Measurements from ENCODE around the gene BMP2. TPM values are rescaled to one million over a fixed set of nuclear protein-coding genes. Genes with fewer than 3 reads are reported as not detected.
A peak's percentile ranks its signal among the peaks of the same experiment; 100 is the strongest.

The BMP2 gene
- polyA plus RNA-seq, 1 donor (not counting 4 experiments of a cell fraction or from before 2014, with no cell fraction given), result 3.6 TPM

GRCh38 chr20:6784767-6785166 lies 17.3 kb downstream of the BMP2 start:
- no peak for TF ChIP-seq EZH2 (IDR thresholded peaks at IDR 0.05; ENCODE audit: low read length)
- Histone ChIP-seq H3K27me3 (ENCODE audit: control insufficient read depth, extremely low read depth, insufficient read depth, low read length) (no peaks in the 10 kb centered on the region), H3K79me2 (ENCODE audit: control insufficient read depth, insufficient read depth, low read length) (no peaks in the 10 kb centered on the region)

GRCh38 chr20:6786548-6786947 lies 19.1 kb downstream of the BMP2 start:
- H3K9me3 ChIP-seq (ENCODE audit: control insufficient read depth, low read depth, low read length), result no peaks in the 10 kb centered on the region
- dilution Hi-C loops (cut with MboI; ENCODE audit: extremely low pct_ligation_motif_present, low sequenced_read_pairs), result no loop called here
- no peaks in the 10 kb centered on the region for H3K79me2 ChIP-seq (ENCODE audit: control insufficient read depth, insufficient read depth, low read length)
- no peak overlapping the region for H3K4me3 ChIP-seq (ENCODE audit: control insufficient read depth in 2 of 3, extremely low read depth in 1 of 3, insufficient read depth in 2 of 3, low read depth in 1 of 3, low read length in 3 of 3)
- DNase-seq (ENCODE audit: low read depth, low spot score), result no peak
- TF ChIP-seq CTCF (optimal IDR thresholded peaks at IDR 0.05 in 1 of 3, IDR thresholded peaks at IDR 0.05 in 1 of 3, conservative IDR thresholded peaks at IDR 0.05 in 1 of 3; ENCODE audit: extremely low read depth in 1 of 3, insufficient read depth in 2 of 3, low read length in 3 of 3), result no peak
- no peak for TF ChIP-seq EZH2 (IDR thresholded peaks at IDR 0.05; ENCODE audit: low read length)
- H3K4me2 ChIP-seq (ENCODE audit: control insufficient read depth, extremely low read depth, insufficient read depth, low read depth, low read length), result no peak overlapping the region
- H3K36me3 ChIP-seq (ENCODE audit: control insufficient read depth in 2 of 2, extremely low read depth in 1 of 2, insufficient read depth in 2 of 2, low read length in 2 of 2), result no peaks in the 10 kb centered on the region
- FAIRE-seq, result no peak
- no peak overlapping the region for H3K27ac ChIP-seq (ENCODE audit: control insufficient read depth, insufficient read depth, low read length)
- no peaks in the 10 kb centered on the region for H4K20me1 ChIP-seq (ENCODE audit: control insufficient read depth, extremely low read depth, insufficient read depth, low read length)
- no peaks in the 10 kb centered on the region for H3K9me1 ChIP-seq (ENCODE audit: control insufficient read depth, extremely low read depth, insufficient read depth, low read length)
- H3K9ac ChIP-seq (ENCODE audit: control insufficient read depth, extremely low read depth, insufficient read depth, low read length), result no peak overlapping the region
- no peaks in the 10 kb centered on the region for H3K27me3 ChIP-seq (ENCODE audit: control insufficient read depth, extremely low read depth, insufficient read depth, low read length)
- H2AFZ ChIP-seq (ENCODE audit: control insufficient read depth, low read length), result no peak overlapping the region
- H3K4me1 ChIP-seq (ENCODE audit: control insufficient read depth, extremely low read depth, insufficient read depth, low read length), result no peaks in the 10 kb centered on the region

More at GRCh38 chr20:6784767-6785166, 17.3 kb downstream of the BMP2 start:
- no peak overlapping the region for H2AFZ ChIP-seq (ENCODE audit: control insufficient read depth, low read length)
- H4K20me1 ChIP-seq (ENCODE audit: control insufficient read depth, extremely low read depth, insufficient read depth, low read length), result no peaks in the 10 kb centered on the region
- dilution Hi-C loops (cut with MboI; ENCODE audit: extremely low pct_ligation_motif_present, low sequenced_read_pairs), result no loop called here
- H3K9ac ChIP-seq (ENCODE audit: control insufficient read depth, extremely low read depth, insufficient read depth, low read length), result no peak overlapping the region
- no peaks in the 10 kb centered on the region for H3K4me1 ChIP-seq (ENCODE audit: control insufficient read depth, extremely low read depth, insufficient read depth, low read length)
- H3K36me3 ChIP-seq (ENCODE audit: control insufficient read depth in 2 of 2, extremely low read depth in 1 of 2, insufficient read depth in 2 of 2, low read length in 2 of 2), result no peaks in the 10 kb centered on the region
- no peaks in the 10 kb centered on the region for H3K9me3 ChIP-seq (ENCODE audit: control insufficient read depth, low read depth, low read length)
- no peak overlapping the region for H3K4me3 ChIP-seq (ENCODE audit: control insufficient read depth in 2 of 3, extremely low read depth in 1 of 3, insufficient read depth in 2 of 3, low read depth in 1 of 3, low read length in 3 of 3)
- peak overlapping the region; percentile 54 for H3K4me2 ChIP-seq (ENCODE audit: control insufficient read depth, extremely low read depth, insufficient read depth, low read depth, low read length)
- H3K9me1 ChIP-seq (ENCODE audit: control insufficient read depth, extremely low read depth, insufficient read depth, low read length), result no peaks in the 10 kb centered on the region
- FAIRE-seq, result no peak
- no peak for DNase-seq (ENCODE audit: low read depth, low spot score)
- H3K27ac ChIP-seq (ENCODE audit: control insufficient read depth, insufficient read depth, low read length), result no peak overlapping the region

GRCh38 chr20:6792789-6793188 lies 25.3 kb downstream of the BMP2 start:
- H3K9ac ChIP-seq (ENCODE audit: control insufficient read depth, extremely low read depth, insufficient read depth, low read length), result no peak overlapping the region
- no peaks in the 10 kb centered on the region for H3K9me3 ChIP-seq (ENCODE audit: control insufficient read depth, low read depth, low read length)
- no peak overlapping the region for H3K4me2 ChIP-seq (ENCODE audit: control insufficient read depth, extremely low read depth, insufficient read depth, low read depth, low read length)
- no peak overlapping the region for H3K27ac ChIP-seq (ENCODE audit: control insufficient read depth, insufficient read depth, low read length)
- H4K20me1 ChIP-seq (ENCODE audit: control insufficient read depth, extremely low read depth, insufficient read depth, low read length), result no peaks in the 10 kb centered on the region
- no peaks in the 10 kb centered on the region for H3K4me1 ChIP-seq (ENCODE audit: control insufficient read depth, extremely low read depth, insufficient read depth, low read length)
- no peaks in the 10 kb centered on the region for H3K36me3 ChIP-seq (ENCODE audit: control insufficient read depth in 2 of 2, extremely low read depth in 1 of 2, insufficient read depth in 2 of 2, low read length in 2 of 2)
- no peak for FAIRE-seq
- no peaks in the 10 kb centered on the region for H3K9me1 ChIP-seq (ENCODE audit: control insufficient read depth, extremely low read depth, insufficient read depth, low read length)
- TF ChIP-seq CTCF (optimal IDR thresholded peaks at IDR 0.05 in 1 of 3, IDR thresholded peaks at IDR 0.05 in 1 of 3, conservative IDR thresholded peaks at IDR 0.05 in 1 of 3; ENCODE audit: extremely low read depth in 1 of 3, insufficient read depth in 2 of 3, low read length in 3 of 3), result no peak
- no peak for TF ChIP-seq EZH2 (IDR thresholded peaks at IDR 0.05; ENCODE audit: low read length)
- no peak overlapping the region for H3K4me3 ChIP-seq (ENCODE audit: control insufficient read depth in 2 of 3, extremely low read depth in 1 of 3, insufficient read depth in 2 of 3, low read depth in 1 of 3, low read length in 3 of 3)
- no peaks in the 10 kb centered on the region for H3K79me2 ChIP-seq (ENCODE audit: control insufficient read depth, insufficient read depth, low read length)
- no peak overlapping the region for H2AFZ ChIP-seq (ENCODE audit: control insufficient read depth, low read length)
- no peaks in the 10 kb centered on the region for H3K27me3 ChIP-seq (ENCODE audit: control insufficient read depth, extremely low read depth, insufficient read depth, low read length)
- dilution Hi-C loops (cut with MboI; ENCODE audit: extremely low pct_ligation_motif_present, low sequenced_read_pairs), result no loop called here
- no peak for DNase-seq (ENCODE audit: low read depth, low spot score)
